ENCODE data around the gene RBFOX2. TPM values are rescaled to one million over a fixed set of nuclear protein-coding genes. Genes with fewer than 3 reads are reported as not detected.

RBFOX2 gene
- total RNA-seq, 2 experiments from 2014 or later: 0.99 to 1.9 TPM

DNA sequence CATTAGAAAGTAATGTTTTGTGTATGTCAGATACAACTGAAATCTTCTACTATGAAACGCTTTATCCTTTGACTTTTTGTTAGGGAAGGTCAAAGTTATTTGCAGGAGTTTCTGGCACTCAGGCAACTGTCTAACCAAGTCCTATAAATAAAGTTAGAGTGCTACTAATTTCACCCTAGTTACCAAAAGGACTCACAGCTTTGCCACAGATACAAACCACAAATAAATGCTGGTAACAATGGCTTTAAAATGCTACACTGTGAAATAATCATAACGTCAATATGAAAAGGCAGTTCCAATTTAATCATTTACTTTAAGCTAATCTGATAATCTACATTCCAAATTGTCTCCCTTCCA lies 124.3 kb downstream of the RBFOX2 start:
- Mint-ChIP-seq H3K4me1 (peaks cover 13% of the 10 kb centered on the region), H3K27ac (no peak overlapping the region), H3K27me3 (peaks cover 21% of the 10 kb centered on the region), H3K4me3 (no peak overlapping the region), H3K36me3 (no peaks in the 10 kb centered on the region), H3K9me3 (ENCODE audit: low read depth) (no peaks in the 10 kb centered on the region)
- DNase-seq (no peak), ATAC-seq (no peak)
- CTCF ChIA-PET: interaction anchor here (0.8 kb wide), 1 partner anchor 161 kb away, joined by 3 read pairs; no protein-coding TSS in a partner anchor

DNA sequence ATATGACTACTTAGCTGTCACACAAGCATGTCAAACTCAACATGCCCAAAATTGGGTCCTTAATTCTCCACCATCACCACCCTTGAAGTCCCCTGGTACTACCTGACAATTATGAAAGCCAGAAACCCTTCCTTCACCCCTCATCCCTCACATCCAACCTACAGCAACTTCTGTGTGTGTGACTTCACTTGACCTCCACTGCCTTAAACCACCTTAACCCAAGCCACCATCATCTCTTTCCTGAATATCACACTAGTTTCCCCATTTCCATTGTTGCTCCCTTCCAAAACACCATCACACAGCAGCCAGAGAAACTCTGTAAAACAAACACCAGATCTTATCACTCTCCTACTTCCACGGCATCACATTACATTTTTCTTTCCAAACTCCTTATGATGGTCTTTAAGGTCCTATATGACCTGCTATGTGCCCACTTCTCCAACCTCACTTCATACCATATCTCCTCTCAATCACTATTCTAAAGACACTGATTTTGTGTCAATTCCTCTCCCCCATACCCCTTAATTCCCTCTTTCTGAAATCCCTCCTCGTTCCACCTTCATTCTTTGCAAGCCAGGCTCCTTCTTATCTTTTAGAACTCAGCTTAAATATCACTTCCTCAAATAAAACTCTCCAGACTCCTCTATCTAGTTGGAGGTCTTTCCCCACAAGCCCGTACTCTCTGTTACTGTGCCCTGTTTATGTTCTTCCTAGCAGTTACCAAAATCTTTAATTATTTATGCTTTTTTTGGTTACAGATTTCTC lies 124.9 kb downstream of the RBFOX2 start:
- Mint-ChIP-seq H3K4me3 (no peak overlapping the region), H3K27ac (no peak overlapping the region), H3K27me3 (peaks cover 21% of the 10 kb centered on the region), H3K9me3 (ENCODE audit: low read depth) (no peaks in the 10 kb centered on the region), H3K4me1 (peaks cover 13% of the 10 kb centered on the region), H3K36me3 (no peaks in the 10 kb centered on the region)
- ATAC-seq (no peak), DNase-seq (no peak)
- CTCF ChIA-PET: interaction anchor here (0.8 kb wide), 1 partner anchor 162 kb away, joined by 3 read pairs; no protein-coding TSS in a partner anchor

DNA sequence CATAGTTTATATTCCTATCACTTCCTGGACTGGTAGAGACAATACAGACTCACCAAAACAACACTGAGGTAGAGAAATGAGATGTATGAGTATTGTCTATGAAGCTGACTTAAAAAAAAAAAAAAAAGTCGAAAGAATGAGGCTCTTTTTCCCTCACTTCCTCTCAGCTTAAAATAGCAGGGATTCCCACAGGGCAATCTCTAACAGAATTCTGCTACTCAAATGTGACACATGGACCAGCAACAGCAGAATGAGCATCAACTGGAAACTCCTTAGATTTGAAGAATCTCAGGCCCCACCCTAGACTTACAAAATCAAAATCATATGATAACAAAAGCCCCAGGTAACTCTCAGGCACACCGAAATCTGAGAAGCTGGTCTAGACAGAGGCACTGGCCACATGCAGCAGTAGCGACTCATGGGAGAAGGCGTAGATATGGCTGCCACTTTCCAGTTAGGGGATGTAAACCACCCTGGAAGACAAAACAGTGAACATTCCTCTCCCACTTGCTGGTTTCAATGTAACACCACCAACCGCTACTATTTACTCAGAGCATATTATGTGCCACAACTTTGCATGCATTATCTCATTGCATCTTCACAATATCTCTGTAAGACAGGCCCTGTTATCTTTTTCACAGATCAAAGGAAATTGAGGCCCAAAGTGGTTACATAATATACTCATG lies 128.0 kb downstream of the RBFOX2 start:
- no peak for DNase-seq
- CTCF ChIA-PET: no interaction called here
- Mint-ChIP-seq H3K9me3 (ENCODE audit: low read depth) (no peaks in the 10 kb centered on the region), H3K27ac (no peak overlapping the region), H3K27me3 (peaks cover 24% of the 10 kb centered on the region), H3K4me3 (no peak overlapping the region), H3K4me1 (peaks cover 13% of the 10 kb centered on the region), H3K36me3 (no peaks in the 10 kb centered on the region)
- no peak for ATAC-seq

DNA sequence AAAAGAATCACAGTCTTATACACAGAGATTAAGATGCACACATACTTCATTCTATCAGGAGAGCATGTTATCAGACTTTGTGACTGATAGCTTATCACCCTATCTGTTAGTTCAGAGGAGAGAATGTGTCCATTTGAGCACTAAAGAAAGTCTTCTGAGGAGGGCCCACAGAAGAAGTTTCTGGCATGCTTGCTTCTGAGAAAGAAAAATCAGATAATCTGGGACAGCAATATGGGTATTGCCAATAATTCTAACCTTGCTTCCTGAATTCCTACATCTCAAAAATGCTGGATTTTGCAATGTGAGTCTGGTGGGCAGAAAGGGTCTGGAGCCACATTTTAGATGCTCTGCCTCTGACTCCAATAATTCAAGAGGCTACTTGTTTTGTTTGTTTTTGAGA lies 128.9 kb downstream of the RBFOX2 start:
- no peaks in the 10 kb centered on the region for H3K36me3 Mint-ChIP-seq
- ATAC-seq (no peak), DNase-seq (no peak)
- H3K4me3 Mint-ChIP-seq: no peak overlapping the region
- peaks cover 26% of the 10 kb centered on the region for H3K27me3 Mint-ChIP-seq
- H3K9me3 Mint-ChIP-seq (ENCODE audit: low read depth): no peaks in the 10 kb centered on the region
- no peak overlapping the region for H3K27ac Mint-ChIP-seq
- CTCF ChIA-PET: no interaction called here
- peaks cover 13% of the 10 kb centered on the region for H3K4me1 Mint-ChIP-seq

DNA sequence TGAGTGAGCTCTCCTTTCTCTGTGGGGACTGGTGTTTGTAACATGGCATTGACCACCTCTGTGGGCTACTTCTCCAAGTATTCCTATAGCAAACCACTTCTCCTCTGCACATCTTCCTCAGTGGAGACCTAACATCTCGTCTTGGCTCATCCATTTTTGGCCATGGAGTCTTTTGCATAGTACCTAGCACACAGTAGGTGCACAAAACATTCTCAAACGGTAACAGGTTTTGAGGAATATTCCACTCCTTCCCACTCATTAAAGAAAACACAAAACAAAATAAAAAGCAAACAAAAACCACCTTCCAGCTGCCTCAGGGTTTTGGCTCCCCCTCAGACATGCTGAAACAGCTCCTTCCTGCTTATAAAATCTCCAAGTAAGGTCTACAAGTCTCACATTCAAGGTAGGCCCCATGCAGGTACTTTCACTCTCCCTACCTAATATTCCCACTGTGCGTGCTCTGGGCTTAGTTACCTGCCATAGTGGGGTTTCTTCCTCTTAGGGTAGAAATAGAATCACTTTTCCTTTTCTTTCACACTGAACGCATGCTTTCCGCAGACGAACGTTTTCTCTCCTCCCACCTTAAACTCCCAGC lies 132.4 kb downstream of the RBFOX2 start:
- CTCF ChIA-PET: interaction anchor here (1.2 kb wide), 1 partner anchor 169 kb away, joined by 3 read pairs; no protein-coding TSS in a partner anchor
- Mint-ChIP-seq H3K4me1 (peaks cover 11% of the 10 kb centered on the region), H3K27me3 (peaks cover 25% of the 10 kb centered on the region), H3K27ac (no peak overlapping the region), H3K9me3 (ENCODE audit: low read depth) (no peaks in the 10 kb centered on the region), H3K36me3 (no peaks in the 10 kb centered on the region), H3K4me3 (no peak overlapping the region)
- DNase-seq: no peak
- no peak for ATAC-seq

DNA sequence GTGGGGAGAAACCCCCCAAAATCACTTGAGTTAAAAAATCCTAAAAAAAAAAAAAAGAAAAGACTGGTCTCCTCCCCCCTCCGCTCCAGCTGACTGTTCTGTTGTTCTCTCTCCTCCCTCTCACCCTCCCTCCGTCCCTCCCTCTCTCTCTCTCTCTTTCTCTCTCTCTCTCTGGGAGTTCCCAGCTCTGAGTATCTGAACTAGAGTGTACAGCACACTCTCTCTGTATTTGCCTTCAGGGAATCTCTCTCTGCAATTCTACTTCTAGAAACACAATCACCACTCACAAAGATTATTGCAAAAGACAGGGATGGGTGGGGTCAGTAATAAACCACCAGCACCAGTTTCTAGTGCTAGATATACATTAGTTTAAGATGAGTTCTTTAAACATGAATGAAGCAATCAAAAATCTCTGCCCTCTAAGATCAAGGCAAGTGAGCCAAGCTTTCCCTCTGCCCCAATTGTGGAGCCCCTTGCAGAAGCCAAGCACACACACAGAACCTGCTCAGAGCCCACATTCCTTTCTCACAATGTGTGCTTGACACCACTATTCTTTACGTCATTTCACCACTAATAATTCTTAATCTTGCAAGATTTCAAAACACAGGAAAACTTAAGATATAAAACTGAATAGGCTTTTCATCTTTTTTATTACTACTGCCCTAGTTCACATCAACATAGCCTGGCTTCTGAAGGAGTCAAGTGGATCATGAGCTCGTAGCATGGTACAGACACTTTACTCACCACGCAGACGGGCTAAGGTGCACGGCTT lies 133.5 kb downstream of the RBFOX2 start:
- no peaks in the 10 kb centered on the region for H3K36me3 Mint-ChIP-seq
- no peak for ATAC-seq
- H3K27me3 Mint-ChIP-seq: peaks cover 25% of the 10 kb centered on the region
- H3K27ac Mint-ChIP-seq: no peak overlapping the region
- no peak for DNase-seq
- H3K4me3 Mint-ChIP-seq: no peak overlapping the region
- no peaks in the 10 kb centered on the region for H3K9me3 Mint-ChIP-seq (ENCODE audit: low read depth)
- H3K4me1 Mint-ChIP-seq: peaks cover under 1% of the 10 kb centered on the region
- CTCF ChIA-PET: no interaction called here

DNA sequence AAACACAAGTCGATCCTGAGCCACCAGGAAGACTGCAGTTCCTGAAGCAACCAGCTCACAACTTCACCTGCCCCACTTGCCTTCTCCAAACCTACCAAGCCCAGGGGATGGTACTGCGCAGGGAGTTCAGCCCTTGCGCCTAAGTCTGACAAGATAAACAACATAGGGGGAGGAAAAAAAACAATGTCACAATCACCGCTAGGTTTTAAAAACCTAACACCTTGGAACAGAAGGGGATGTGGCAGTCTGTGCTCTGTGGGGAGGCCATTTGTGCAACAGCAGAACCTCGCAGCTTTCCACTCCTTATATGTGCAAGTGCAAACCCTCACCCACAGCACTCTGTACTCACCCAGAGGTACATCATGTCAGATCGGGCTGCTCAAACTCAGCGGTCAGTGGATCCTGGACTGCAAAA lies 134.2 kb downstream of the RBFOX2 start:
- no peak overlapping the region for H3K27ac Mint-ChIP-seq
- no peak for DNase-seq
- no peaks in the 10 kb centered on the region for H3K36me3 Mint-ChIP-seq
- no peaks in the 10 kb centered on the region for H3K4me1 Mint-ChIP-seq
- H3K9me3 Mint-ChIP-seq (ENCODE audit: low read depth): no peaks in the 10 kb centered on the region
- no peak overlapping the region for H3K4me3 Mint-ChIP-seq
- no peak for ATAC-seq
- H3K27me3 Mint-ChIP-seq: peaks cover 26% of the 10 kb centered on the region
- CTCF ChIA-PET: no interaction called here

DNA sequence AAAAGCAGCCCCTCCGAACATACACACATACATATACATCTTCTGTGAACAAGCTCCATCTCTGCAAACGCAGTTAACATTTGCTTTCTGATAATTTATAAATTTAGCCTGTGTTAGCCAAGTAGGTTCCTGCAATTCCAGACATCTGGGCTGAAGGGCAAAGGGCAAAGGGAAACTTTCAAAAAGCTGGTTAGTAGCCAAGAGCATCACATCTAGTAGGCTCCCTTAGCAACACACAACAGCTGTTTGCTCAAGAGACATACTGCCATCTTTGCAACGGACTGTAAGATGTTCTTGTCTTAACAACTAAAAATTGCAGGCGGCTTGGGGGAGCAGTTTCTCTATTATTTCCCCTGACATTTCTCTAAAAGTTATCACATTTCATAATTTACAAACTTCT lies 134.9 kb downstream of the RBFOX2 start:
- Mint-ChIP-seq H3K27me3 (peaks cover 26% of the 10 kb centered on the region), H3K27ac (no peak overlapping the region)
- CTCF ChIA-PET: no interaction called here

DNA sequence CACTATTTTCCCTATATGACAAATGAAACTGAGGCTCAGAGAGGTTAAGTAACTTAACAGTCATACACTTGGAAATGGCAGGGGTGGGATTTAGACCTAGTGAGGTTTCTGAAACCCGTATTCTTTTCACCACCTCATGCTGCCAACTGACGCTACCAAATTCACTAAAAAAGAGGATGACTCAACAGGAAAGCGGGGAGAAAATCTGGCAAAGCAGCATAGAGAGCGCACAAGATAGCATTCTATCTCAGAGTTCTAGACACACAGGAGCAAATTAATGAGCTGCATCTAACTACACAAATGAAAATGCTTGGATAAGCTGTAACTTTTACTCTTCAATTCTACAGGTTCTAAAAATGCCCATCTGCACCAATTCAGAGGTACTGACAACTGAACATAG lies 136.4 kb downstream of the RBFOX2 start:
- Mint-ChIP-seq H3K27ac (no peak overlapping the region), H3K4me3 (no peak overlapping the region), H3K9me3 (ENCODE audit: low read depth) (no peaks in the 10 kb centered on the region), H3K4me1 (no peaks in the 10 kb centered on the region), H3K36me3 (no peaks in the 10 kb centered on the region), H3K27me3 (peaks cover 26% of the 10 kb centered on the region)
- CTCF ChIA-PET: no interaction called here
- no peak for DNase-seq
- no peak for ATAC-seq

More for the DNA sequence above, 134.9 kb downstream of the RBFOX2 start:
- H3K36me3 Mint-ChIP-seq: no peaks in the 10 kb centered on the region
- no peak overlapping the region for H3K4me3 Mint-ChIP-seq
- ATAC-seq (no peak), DNase-seq (no peak)
- no peaks in the 10 kb centered on the region for H3K4me1 Mint-ChIP-seq
- no peaks in the 10 kb centered on the region for H3K9me3 Mint-ChIP-seq (ENCODE audit: low read depth)

DNA sequence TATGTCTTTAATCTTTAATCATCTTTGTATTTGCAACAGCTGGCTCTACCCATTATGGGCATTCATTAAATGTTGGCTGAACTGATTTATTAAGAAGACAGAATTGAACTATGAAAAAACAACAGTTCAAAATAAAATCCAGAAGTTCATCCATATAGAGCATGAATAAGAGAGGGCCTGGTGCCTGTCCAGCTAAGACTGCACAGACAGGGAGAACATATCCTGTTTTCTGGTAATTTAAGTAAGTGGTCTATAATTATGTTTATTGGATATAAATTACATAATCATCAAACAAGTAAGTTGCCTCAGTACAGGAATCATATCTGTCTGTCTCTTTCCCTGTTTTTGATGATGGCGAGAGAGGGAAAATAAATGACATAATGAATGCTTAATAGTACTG lies 137.2 kb downstream of the RBFOX2 start:
- CTCF ChIA-PET: no interaction called here
- Mint-ChIP-seq H3K27ac (no peak overlapping the region), H3K27me3 (peaks cover 26% of the 10 kb centered on the region), H3K4me1 (no peaks in the 10 kb centered on the region), H3K36me3 (no peaks in the 10 kb centered on the region), H3K4me3 (no peak overlapping the region), H3K9me3 (ENCODE audit: low read depth) (no peaks in the 10 kb centered on the region)
- ATAC-seq (no peak), DNase-seq (no peak)

DNA sequence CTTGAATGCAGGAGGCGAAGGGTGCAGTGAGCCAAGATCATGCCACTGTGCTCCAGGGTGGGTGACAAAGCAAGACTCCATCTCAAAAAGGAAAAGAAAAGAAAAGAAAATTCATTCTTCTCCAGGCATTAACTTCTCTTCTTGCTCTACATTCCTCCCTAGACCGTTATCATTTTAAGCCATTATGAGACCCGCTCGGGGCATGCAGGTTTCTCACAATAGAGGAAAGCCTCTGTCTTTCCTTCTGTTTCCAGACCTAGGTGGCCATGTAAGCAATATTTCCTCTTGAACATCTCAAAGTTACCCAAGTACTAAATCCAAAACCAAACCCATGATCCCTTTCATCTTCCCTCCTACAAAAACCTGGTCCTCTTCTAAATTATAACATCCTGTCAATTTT lies 139.6 kb downstream of the RBFOX2 start:
- Mint-ChIP-seq H3K27me3 (peaks cover 15% of the 10 kb centered on the region), H3K27ac (no peak overlapping the region), H3K4me1 (no peaks in the 10 kb centered on the region), H3K9me3 (ENCODE audit: low read depth) (no peaks in the 10 kb centered on the region), H3K36me3 (no peaks in the 10 kb centered on the region), H3K4me3 (no peak overlapping the region)
- ATAC-seq (no peak), DNase-seq (no peak)
- CTCF ChIA-PET: no interaction called here

DNA sequence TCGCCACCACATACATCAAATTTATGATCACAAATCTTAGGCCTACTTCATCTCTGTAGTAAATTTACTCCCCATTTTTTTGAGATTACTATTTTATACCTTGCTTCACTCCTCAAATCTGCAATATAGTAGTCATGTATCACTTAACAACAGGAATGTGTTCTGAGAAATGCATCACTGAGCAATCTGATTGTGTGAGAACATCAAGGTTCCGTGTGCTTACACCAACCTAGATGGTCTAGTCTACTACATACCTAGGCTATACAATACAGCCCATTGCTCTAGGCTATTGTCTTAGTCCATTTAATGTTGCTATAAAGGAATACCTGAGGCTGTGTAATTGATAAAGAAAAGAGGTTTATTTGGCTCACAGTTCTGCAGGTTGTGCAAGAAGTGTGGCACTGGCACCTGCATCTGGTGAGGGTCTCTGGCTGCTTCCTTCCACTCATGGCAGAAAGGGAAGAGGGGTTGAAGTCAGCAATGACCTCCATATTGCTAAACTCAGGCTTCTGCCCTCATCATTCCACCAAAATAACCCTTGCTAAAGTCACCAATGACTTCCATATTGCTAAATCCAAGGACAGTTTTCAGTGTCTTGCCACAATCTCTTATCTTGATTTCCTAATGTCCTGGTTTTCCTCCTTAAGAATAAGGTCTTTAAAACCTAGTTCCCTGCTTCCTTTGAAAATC lies 140.3 kb downstream of the RBFOX2 start:
- H3K9me3 Mint-ChIP-seq (ENCODE audit: low read depth): no peaks in the 10 kb centered on the region
- ATAC-seq (no peak), DNase-seq (no peak)
- peaks cover 1% of the 10 kb centered on the region for H3K4me1 Mint-ChIP-seq
- no peak overlapping the region for H3K4me3 Mint-ChIP-seq
- peaks cover 9% of the 10 kb centered on the region for H3K27me3 Mint-ChIP-seq
- CTCF ChIA-PET: no interaction called here
- H3K27ac Mint-ChIP-seq: no peak overlapping the region
- H3K36me3 Mint-ChIP-seq: no peaks in the 10 kb centered on the region

DNA sequence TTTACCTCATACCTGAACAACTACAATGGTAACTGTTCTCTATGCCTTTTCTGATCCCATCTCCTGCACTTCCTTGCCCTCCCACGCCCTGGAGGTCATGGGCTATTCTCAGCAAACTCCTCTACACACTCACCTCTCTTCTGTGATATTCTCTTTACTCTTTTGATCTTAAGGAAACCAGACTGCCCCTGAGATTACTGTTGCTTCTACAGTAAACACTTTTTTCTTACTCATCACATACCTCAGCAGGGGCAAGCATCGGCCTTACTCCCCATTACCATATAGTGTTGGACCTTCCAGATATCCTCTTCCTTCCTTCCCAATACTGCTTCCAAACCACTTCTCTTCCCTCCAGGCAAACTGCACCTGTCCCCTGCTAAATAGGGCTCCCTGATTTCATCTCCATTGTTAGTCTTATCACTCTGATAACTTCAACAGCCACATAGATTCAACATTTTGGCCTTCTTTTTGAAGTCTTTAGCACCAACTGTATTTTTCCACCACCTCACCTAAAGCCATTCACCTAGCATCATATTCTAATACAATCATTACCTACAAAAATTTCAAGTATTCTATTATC lies 141.2 kb downstream of the RBFOX2 start:
- H3K4me1 Mint-ChIP-seq: peaks cover 7% of the 10 kb centered on the region
- peaks cover 6% of the 10 kb centered on the region for H3K27me3 Mint-ChIP-seq
- no peaks in the 10 kb centered on the region for H3K36me3 Mint-ChIP-seq
- CTCF ChIA-PET: no interaction called here
- no peaks in the 10 kb centered on the region for H3K9me3 Mint-ChIP-seq (ENCODE audit: low read depth)
- H3K27ac Mint-ChIP-seq: no peak overlapping the region
- H3K4me3 Mint-ChIP-seq: no peak overlapping the region
- no peak for DNase-seq
- no peak for ATAC-seq
